Measurements from ENCODE around the gene PRKACA.
"Not testable (repeated sequence)": the region's sequence is repeated elsewhere in the genome, so short reads cannot be mapped to it uniquely, and the experiment has no call there.

Gene PRKACA

DNA sequence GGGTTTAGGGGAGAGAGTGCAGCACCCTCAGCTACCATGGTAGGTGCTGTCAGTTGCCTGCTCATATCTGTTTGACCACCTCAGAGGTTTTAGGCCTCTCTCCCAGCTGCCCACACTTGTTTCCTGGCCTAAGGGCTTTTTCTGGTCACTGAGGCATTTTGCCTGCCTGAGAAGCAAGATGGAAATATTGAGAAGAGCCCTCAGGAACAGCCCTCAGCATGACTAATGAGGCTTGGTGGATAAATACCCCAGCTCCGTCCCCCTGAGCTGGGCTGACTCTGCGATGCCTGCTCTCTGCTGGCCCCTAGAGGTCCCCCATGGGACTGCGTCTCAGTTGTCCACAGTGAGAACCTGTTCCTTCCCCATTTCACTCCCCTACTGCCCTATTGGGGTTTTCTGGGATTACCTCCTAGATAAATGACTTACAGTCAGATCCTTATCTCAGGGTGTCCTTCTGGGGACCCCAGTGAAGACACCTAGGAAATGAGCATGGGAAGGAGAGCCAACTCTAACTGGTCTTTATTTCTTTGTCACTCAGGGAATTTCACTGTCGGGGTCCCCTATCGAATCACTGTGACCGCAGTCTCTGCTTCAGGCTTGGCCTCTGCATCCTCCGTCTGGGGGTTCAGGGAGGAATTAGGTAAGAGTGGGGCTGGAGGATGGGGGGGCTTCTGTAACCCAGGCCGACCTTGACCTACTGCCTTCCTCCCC, 69.0 kb downstream of the PRKACA start:
- no peak for DNase-seq (ENCODE audit: low read depth, low spot score)

- DNase-seq (ENCODE audit: low read depth, low spot score): not testable (repeated sequence)
These were observed 69.7 kb downstream of the PRKACA start for GRCh38 chr19:14047866-14048265.

DNA sequence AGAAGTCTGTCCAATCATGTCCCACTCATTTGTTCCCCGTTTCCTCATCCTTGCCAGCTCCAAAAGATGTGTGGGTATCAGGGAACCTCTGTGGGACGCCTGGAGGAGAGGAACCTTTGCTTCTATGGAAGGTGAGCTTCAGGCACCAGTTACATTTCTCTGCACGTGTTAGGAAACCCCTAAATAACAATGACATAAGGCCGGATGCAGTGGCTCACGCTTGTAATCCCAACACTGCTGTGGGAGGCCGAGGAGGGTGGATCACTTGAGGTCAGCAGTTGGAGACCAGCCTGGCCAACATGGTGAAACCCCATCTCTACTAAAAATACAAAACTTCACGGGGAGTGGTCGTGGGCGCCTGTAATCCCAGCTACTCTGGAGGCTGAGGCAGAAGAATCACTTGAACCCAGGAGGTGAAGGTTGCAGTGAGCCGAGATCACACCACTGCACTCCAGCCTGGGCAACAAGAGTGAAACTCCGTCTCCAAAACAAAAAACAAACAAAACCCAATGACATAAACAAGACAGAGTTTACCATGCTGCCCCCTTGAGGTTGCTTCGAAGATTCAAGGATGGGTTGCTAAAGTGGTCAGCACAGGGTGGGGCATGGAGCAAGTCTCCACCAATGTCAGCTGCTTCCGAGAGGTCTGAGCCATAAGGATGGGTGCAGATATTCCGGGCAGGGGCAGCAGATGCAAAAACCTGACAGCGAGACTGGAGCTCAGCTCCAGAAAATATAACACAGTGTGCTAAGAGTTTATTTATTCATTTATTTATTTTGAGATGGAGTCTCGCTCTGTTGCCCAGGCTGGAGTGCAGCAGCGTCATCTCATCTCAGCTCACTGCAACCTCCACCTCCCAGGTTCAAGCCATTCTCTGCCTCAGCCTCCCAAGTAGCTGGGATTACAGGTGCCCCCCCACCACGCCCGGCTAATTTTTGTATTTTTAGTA, 74.6 kb downstream of the PRKACA start:
- not testable (repeated sequence) for DNase-seq (ENCODE audit: low read depth, low spot score)
